GM12865 (cell line): ENCODE measurements around the gene GLI2.

Experiments used
- DNase-seq: peaks from one replicate; pipeline ENCODE4 v3.0.0; 2010; ENCODE audit warnings: low read depth
- H3K4me3 ChIP-seq: 2 replicates; pipeline ENCODE4 v1.5.1; 2011; ENCODE audit warnings: mild to moderate bottlenecking, low read depth, low read length, control low read depth
- CTCF ChIP-seq: IDR thresholded peaks from 2 replicates; pipeline ENCODE4 v1.5.1; 2011; ENCODE audit warnings: low read length, control low read depth, low read depth, inconsistent platforms; ENCODE audit not compliant: insufficient read depth; ENCODE audit errors: missing control alignments

GLI2 gene

DNA sequence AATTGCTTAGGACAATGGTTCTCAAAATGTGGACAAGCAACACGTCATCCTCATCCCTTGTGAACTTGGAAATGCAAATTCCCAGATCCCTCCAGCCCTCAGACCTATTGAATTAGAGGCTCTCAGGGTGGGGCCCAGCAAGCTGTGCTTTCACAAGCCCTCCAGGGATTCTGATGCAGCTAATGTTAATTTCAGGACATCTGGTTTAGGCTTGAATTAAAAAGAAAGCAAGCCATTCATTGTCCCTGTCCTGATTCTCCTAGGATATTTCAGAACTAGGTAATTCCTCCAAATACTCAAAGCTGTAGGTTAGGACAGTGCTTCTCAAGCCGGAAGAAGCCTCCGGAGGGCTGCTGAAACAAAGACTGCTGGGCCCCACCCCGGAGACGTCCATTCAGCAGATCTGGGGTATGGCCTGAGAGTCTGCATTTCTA lies 26.0 kb upstream of the GLI2 start:
- no peak for DNase-seq
- H3K4me3 ChIP-seq = no peak overlapping the region
- TF ChIP-seq CTCF = no peak

DNA sequence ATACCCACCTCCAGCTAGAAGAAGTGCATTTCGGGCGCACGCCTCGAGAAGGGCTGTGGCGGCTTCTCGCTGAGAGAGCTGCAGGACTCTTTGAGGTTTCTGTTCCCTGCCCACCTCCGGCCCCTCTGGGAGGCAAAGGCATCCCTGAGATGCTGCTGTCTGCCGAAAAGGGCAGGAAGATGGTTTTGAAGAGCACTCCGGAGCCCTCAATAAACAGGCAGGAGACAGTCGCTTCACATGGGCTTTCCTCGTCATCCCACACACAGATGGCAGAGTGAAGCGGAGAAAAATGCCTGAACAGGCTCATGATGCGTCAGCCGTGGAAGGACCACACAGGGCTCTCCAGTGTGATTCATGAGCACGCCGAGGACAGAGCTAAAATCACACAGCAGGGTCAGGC lies 25.4 kb upstream of the GLI2 start:
- no peak for TF ChIP-seq CTCF
- DNase-seq = no peak
- no peak overlapping the region for H3K4me3 ChIP-seq

DNA sequence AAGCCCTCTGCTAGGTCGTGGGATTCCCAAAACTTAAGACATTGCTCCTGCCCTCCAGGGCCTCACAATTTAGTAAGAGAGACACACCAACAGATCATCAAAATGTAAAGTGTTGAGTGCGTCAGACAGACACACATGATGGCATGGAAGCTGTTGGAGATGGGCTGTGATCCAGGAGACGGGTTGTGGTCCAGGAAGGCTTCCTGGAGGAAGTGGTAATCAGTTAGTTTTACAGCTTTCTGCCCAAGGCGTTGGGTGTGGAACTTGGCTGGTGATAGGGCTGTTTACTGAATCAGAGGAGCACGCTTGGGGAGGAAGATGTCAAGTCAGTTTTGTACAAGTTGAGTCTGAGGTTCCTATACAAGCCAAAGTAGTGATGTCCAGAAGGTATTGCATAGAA lies 24.0 kb upstream of the GLI2 start:
- H3K4me3 ChIP-seq = no peak overlapping the region
- DNase-seq = no peak
- no peak for TF ChIP-seq CTCF

GRCh38 chr2:120712180-120712681 lies 23.4 kb upstream of the GLI2 start:
- no peak for DNase-seq
- H3K4me3 ChIP-seq = no peak overlapping the region
- no peak for TF ChIP-seq CTCF

DNA sequence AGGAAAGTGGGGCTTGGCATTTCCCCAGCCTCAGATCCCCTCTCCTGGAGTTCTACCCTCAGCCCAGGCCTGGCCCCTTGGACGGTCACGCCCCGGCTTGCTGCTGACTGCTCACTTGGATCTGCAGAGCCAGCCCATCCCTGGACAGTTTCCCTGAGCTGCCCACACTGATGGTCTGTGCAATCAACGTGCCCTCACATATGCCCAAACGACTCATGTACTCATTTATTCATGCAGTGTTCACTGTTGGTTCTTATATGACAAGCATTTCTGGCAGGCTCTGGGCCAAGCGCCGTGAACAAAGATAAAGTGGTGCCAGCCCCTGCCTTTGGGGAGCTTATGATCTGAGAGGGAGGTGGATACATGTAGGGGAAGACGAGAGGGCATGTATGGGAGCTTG lies 20.3 kb upstream of the GLI2 start:
- no peak for TF ChIP-seq CTCF
- no peak overlapping the region for H3K4me3 ChIP-seq
- no peak for DNase-seq

- no peak overlapping the region for H3K4me3 ChIP-seq
- DNase-seq = no peak
- no peak for TF ChIP-seq CTCF
Observed at GRCh38 chr2:120715941-120716340, 19.7 kb upstream of the GLI2 start.

GRCh38 chr2:120716641-120717585 lies 18.8 kb upstream of the GLI2 start:
- H3K4me3 ChIP-seq = no peak overlapping the region
- DNase-seq = no peak
- TF ChIP-seq CTCF = no peak
